ENCODE results near the gene GALNT6. TPM values are rescaled to one million over a fixed set of nuclear protein-coding genes. Genes with fewer than 3 reads are reported as not detected.

Gene GALNT6
- total RNA-seq, 1 experiment from 2014 or later = 3.7 TPM

DNA sequence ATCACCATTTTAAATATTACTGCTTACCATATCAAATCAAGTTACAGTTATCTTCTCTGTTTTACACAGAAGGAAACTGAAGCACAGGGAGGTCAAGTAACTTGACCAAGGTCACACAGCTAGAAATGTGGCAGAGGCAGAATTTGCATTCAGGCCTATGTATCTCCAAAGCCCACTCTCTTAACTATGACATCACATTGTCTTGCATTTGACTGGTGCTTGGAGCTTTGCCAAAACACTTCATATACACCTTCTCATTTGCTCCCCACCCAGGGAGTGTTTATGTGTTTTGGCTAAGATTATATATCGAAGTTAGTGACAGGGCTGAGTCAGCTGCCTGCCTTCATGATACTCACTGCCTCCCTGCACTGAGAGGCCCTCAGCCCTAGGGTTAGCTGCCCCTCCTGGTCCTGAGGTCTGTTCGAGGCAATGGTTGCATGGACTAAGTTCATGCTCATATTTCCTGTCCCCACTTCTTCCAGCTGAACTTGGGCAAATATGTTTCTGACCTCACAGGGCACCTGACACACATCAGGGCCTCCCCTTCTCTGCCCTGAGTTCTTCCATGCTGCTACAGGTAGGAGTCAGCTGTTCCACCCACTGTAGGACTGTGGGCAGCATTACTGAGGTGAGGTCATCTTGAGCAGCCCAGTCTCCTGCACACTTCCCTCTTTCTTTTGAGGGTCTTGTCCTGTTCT lies 1.8 kb downstream of the GALNT6 start:
- in situ Hi-C loops (cut with HindIII; ENCODE audit: low pct_unique_long_range_greater_than_20kb, low sequenced_read_pairs) = no loop called here
- no peak for DNase-seq (ENCODE audit: low read depth, low spot score)

GRCh38 chr12:51388846-51389245 lies 2.4 kb downstream of the GALNT6 start:
- in situ Hi-C loops (cut with HindIII; ENCODE audit: low pct_unique_long_range_greater_than_20kb, low sequenced_read_pairs) = no loop called here
- no peak for DNase-seq (ENCODE audit: low read depth, low spot score)

- in situ Hi-C loops (cut with HindIII; ENCODE audit: low pct_unique_long_range_greater_than_20kb, low sequenced_read_pairs) = no loop called here
- peak; percentile 28 for DNase-seq (ENCODE audit: low read depth, low spot score)
Observed at GRCh38 chr12:51388069-51388799, 3.0 kb downstream of the GALNT6 start.

DNA sequence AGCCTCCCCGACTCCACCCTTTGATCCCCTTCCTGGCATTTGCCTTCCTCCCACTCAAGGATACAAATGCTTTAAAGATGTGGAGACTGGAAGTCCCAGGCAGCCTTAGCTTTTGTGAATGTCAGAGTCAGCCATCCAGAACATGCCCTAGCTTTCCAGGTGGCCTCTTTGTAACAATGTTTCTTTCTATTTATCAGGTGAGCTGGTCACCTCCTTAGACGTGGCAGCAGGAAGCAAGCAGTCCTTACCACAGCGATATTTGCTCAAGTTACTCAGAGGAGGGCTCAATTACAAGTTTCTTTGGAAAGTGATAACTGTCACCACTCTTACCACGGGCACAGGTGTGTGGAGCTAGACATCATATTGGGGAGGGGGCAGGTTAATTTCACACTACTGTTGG lies 4.9 kb downstream of the GALNT6 start:
- in situ Hi-C loops (cut with HindIII; ENCODE audit: low pct_unique_long_range_greater_than_20kb, low sequenced_read_pairs) = no loop called here
- DNase-seq (ENCODE audit: low read depth, low spot score) = no peak

DNA sequence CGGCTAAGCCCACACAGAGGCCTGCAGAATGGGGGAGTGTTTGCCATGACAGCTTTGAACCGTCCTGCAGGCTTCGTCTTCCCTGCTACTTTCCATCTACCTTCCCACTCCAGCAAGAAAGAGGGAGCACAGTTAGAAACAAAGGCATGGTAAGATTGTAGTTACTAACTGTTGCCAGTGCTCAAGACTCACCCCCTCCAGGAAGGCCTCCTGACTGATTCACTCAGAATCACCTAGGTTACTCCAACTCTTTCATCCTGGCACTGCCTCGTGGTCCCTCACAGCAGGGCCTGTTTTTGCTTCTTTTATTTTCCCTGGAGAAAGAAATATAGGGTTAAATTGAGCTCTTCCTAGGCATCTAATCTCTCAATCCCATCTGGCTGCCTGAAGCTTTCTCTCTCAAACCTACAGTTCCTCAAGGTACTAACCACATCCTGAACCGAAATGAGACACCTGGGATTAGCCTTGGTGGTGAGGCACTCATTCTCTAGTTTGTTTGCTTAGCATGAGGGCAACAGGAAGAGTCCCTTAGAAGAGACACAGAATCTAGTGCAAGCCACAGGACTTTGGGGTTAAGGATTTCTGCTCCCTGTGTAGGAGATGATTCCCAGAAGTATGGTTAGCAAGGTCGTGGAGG lies 7.8 kb downstream of the GALNT6 start:
- DNase-seq (ENCODE audit: low read depth, low spot score) = no peak
- in situ Hi-C loops (cut with HindIII; ENCODE audit: low pct_unique_long_range_greater_than_20kb, low sequenced_read_pairs) = no loop called here

DNA sequence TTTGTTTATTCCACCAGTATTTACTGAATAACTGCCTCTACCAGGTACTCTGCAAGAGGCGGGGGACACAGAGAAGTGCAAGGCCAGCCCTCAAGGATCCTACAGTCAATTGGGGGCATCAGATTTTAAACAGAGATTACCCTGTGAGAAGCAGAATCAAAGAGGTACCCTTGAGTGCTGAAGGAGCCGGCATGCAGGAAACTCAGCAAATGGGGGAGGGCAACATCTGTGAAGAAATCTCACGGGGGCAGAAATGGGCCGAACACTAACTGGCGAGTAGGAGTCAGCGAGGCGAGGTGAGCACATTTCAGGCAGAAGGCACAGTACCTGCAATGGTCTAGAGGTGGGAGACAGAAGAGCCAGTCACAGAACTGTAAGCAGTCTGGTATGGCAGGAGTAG lies 9.0 kb downstream of the GALNT6 start:
- DNase-seq (ENCODE audit: low read depth, low spot score) = no peak
- in situ Hi-C loops (cut with HindIII; ENCODE audit: low pct_unique_long_range_greater_than_20kb, low sequenced_read_pairs) = no loop called here

DNA sequence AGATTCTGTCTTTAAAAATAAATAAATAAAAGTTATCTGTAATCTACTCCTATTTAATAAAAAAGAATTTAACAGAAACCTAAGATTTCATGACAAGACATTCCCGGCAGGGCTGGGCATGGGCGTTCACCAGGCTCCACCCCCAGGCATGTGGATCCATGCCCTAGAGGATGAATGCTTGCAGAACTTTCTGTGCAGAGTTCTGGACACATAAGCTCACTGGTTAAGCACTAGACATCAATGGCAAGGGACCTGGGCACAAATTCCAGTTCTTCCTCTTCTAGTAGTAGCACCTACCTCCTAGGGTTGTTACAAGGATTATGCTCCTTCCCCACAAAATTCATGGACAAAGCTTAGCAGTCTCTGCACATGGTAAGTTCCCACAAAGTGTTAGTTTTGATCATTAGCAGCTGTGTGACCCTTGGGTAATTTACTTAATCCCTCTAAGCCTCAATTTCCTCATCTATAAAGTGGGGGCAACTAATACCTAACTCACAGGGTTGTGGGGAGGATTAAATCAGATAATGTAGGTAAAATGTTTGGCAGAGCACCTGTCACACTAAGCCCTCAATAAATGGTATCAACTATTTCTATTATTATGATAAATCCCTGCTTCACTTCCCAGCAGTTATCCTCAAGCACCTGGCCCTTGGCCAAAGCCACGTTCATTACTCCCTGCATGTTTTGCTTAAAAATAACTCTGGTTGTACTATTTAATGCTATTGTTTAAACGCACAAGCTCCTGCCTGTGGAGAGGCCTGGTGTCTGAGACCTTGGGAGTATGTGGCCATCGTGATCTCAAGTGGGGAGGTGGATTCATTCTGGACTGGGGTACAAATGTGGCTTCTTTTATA lies 9.8 kb downstream of the GALNT6 start:
- no peak for DNase-seq (ENCODE audit: low read depth, low spot score)
- in situ Hi-C loops (cut with HindIII; ENCODE audit: low pct_unique_long_range_greater_than_20kb, low sequenced_read_pairs) = no loop called here

DNA sequence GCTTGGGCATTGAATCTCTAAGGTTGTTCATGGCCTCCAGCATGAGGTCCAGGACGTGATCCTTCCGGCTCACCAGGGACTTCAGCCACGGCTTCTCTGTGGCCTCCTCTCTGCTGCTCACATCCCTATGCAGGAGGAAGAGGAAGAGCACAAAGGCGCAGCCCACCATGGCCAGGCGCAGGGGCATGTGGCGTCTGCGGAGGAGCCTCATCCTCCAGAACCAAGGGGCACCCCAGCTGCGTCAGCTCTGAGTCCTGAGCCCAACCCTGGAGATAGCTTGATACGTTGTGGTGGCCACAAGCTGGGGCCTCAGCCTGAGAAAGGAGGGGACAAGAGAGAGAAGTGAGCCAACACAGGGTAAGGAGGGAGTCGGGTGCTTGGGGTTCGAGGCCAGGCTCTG lies 11.6 kb downstream of the GALNT6 start:
- in situ Hi-C loops (cut with HindIII; ENCODE audit: low pct_unique_long_range_greater_than_20kb, low sequenced_read_pairs) = no loop called here
- DNase-seq (ENCODE audit: low read depth, low spot score) = no peak

DNA sequence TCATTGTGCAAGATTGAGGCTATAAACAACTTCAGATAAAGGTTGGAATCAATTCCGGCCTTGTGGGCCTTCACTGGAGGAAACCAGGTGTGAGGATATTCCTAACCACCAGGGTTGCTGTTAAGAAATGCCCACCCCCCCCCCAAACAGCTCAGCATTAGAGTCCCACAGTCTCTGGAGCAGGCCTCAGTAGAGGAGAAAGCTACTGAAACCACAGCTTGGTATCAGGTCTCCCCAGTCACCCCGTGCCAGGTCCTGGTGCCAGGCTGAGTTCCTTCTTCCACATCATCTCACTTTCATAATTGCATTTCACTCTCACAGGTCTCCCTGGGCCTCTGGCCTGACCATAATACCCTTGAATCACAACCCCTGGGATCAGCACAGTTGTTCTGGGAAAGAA lies 12.5 kb downstream of the GALNT6 start:
- DNase-seq (ENCODE audit: low read depth, low spot score) = no peak
- in situ Hi-C loops (cut with HindIII; ENCODE audit: low pct_unique_long_range_greater_than_20kb, low sequenced_read_pairs) = no loop called here

GRCh38 chr12:51377099-51377984 lies 13.9 kb downstream of the GALNT6 start:
- in situ Hi-C loops (cut with HindIII; ENCODE audit: low pct_unique_long_range_greater_than_20kb, low sequenced_read_pairs) = no loop called here

DNA sequence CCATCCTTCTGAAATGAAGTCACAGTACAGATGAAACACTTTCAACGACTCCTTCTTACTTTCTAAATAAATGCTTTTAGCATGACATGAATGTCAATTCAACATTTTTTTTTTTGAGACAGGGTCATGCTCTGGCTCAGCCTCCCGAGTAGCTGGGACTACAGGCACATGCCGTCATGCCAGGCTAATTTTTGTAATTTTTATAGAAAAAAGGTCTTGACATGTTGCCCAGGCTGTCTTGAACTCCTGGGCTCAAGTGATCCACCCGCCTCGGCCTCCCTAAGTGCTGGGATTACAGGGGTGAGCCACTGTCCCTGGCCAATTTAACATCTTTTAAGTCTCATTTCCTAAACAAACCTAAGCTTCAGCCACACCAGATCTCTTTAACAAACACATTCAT lies 16.4 kb downstream of the GALNT6 start:
- DNase-seq (ENCODE audit: low read depth, low spot score) = no peak
- in situ Hi-C loops (cut with HindIII; ENCODE audit: low pct_unique_long_range_greater_than_20kb, low sequenced_read_pairs) = no loop called here

More at GRCh38 chr12:51377099-51377984, 13.9 kb downstream of the GALNT6 start:
- DNase-seq (ENCODE audit: low read depth, low spot score) = no peak

GRCh38 chr12:51374361-51374760 lies 16.8 kb downstream of the GALNT6 start:
- in situ Hi-C loops (cut with HindIII; ENCODE audit: low pct_unique_long_range_greater_than_20kb, low sequenced_read_pairs) = no loop called here
- no peak for DNase-seq (ENCODE audit: low read depth, low spot score)

DNA sequence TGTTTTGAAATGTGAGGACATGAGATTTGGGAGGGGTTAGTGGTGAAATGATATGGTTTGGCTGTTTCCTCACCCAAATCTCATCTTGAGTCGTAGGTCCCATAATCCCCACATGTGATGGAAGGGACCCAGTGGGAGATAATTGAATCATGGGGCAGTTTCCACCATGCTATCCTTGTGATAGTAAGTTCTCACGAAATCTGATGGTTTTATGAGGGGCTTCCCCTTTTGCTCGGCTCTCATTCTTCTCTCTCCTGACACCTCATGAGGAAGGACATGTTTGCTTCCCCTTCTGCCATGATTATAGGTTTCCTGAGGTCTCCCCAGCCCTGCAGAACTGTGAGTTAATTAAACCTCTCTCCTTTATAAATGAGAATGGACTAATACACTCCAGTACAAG lies 18.0 kb downstream of the GALNT6 start:
- in situ Hi-C loops (cut with HindIII; ENCODE audit: low pct_unique_long_range_greater_than_20kb, low sequenced_read_pairs) = no loop called here

DNA sequence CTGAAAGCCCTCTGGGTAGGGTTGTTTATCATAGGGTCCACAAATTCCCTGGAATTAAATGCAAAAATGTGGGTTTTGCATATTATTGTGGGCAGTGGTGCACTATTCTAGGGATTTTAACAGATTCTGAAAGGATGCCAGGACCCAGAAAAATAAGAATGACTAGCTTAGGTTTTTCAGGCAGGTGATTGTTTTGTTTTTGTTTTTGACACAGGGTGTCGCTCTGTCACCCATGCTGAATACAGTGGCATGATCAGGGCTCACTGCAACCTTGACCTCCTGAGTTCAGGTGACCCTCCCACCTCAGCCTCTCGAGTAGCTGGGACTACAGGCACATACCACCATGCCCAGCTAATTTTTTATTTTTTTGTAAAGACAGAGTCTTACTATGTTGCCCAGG lies 19.2 kb downstream of the GALNT6 start:
- in situ Hi-C loops (cut with HindIII; ENCODE audit: low pct_unique_long_range_greater_than_20kb, low sequenced_read_pairs) = no loop called here
- DNase-seq (ENCODE audit: low read depth, low spot score) = no peak

More for the DNA sequence above, 18.0 kb downstream of the GALNT6 start:
- no peak for DNase-seq (ENCODE audit: low read depth, low spot score)

DNA sequence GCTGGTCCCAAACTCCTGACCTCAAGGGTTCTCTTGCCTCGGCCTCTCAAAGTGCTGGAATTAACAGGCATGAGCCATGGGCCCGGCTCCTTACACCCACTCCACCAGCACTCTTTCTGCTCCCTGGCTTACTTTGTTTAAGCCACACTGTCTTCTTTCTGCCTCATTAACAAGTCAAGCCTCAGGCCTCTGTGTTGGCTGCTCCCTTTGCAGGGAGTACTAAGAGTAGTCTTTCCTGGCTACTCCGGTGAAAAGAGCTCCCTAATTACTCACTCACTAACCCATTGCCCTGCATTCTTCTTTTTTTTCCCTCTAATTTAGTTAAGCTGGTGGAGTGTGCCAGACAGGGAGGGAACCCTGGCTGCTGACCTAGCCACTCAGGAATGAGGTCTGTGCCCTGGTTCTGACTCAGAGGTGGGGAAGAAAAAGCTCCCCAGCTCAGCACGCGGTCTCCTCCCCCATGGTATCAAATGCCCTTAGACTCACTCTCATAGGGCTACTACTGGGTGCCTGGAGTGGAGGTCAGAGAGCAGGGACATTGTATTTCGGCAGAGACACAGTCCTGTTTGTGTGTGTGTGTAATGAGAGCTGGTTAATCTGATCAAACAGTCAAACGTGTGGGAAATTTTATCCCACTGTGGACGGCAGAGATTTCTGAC lies 19.8 kb downstream of the GALNT6 start:
- DNase-seq (ENCODE audit: low read depth, low spot score) = peak; percentile 25
- in situ Hi-C loops (cut with HindIII; ENCODE audit: low pct_unique_long_range_greater_than_20kb, low sequenced_read_pairs) = no loop called here

DNA sequence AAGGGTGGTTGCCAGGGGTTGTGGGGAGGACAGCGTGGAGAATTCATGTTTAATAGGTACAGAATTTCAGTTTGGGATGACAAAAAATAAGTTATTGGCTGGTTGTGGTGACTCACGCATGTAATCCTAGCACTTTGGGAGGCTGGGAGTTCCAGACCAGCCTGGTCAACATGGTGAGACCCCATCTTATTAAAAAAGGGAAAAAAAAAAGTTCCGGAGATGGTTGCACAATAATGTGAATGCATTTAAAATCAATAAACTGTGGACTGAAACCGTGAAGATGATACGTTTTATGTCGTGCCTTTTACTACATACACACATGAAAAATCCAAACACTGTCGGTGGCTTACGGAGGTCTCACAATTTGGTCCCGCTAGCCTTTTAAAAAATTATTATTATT lies 20.5 kb downstream of the GALNT6 start:
- in situ Hi-C loops (cut with HindIII; ENCODE audit: low pct_unique_long_range_greater_than_20kb, low sequenced_read_pairs) = no loop called here
- DNase-seq (ENCODE audit: low read depth, low spot score) = no peak

DNA sequence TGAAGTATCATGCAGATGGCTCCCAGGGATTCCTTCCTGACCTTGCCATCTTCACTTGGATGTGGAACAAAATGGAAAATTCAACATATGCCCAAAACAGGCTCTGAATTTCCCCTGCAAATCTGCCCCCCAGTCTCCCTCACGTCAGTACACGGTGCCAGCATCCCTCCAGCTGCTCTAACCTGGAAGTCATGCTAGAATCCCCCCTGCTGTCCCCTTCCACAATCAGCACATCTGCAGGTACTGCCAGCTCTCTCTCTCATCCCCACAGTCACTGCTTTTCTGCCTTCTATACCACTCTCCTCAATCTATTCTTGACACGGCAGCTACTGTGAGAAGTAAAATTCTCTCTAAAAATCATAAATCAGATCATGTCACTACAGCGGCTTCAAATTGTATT lies 21.6 kb downstream of the GALNT6 start:
- no peak for DNase-seq (ENCODE audit: low read depth, low spot score)
- in situ Hi-C loops (cut with HindIII; ENCODE audit: low pct_unique_long_range_greater_than_20kb, low sequenced_read_pairs) = no loop called here
